H1 (cell line): ENCODE data around the gene ZNF282. TPM values are rescaled to one million over a fixed set of nuclear protein-coding genes. Genes with fewer than 3 reads are reported as not detected.
"Not testable (repeated sequence)": the region's sequence is repeated elsewhere in the genome, so short reads cannot be mapped to it uniquely, and the experiment has no call there.

Source experiments
- CTCF ChIA-PET: fragments of 300-600 bp; sonication (Branson Sonifier 250); formaldehyde crosslinking; loops from one replicate; lab custom pipeline; 2021; ENCODE audit not compliant: partially characterized antibody; lab: Charles Lee
- POLR2A ChIA-PET: fragments of 300-600 bp; sonication (Branson Sonifier 250); formaldehyde crosslinking; loops from one replicate; lab custom pipeline; 2021; ENCODE audit warnings: inconsistent platforms; ENCODE audit not compliant: partially characterized antibody; lab: Charles Lee
- DNase-seq, 2 experiments: peaks; one replicate each; pipeline versions ENCODE4 v3.0.0 to v3.0.0-alpha.2; 2010 to 2022; ENCODE audit warnings: low spot score in 2 of 2, low read depth in 1 of 2, mixed read lengths in 1 of 2
- FAIRE-seq: peaks from 2 replicates; lab custom pipeline; 2011; peaks lifted over from hg19 to GRCh38; lab: Jason Lieb, UNC
- H2AFZ ChIP-seq: 2 replicates; pipeline ENCODE4 v1.8.1; 2012; ENCODE audit warnings: low read length, inconsistent platforms
- H2AK5ac ChIP-seq: 2 replicates; pipeline ENCODE4 v1.6.1; 2013; ENCODE audit warnings: low read depth, low read length
- H2BK120ac ChIP-seq: replicated peaks from 2 replicates; pipeline ENCODE3; 2013; ENCODE audit warnings: low read depth, low read length, inconsistent platforms
- H2BK12ac ChIP-seq: 2 replicates; pipeline ENCODE4 v1.6.1; 2013; ENCODE audit warnings: low read depth, low read length
- H2BK15ac ChIP-seq: 2 replicates; pipeline ENCODE4 v1.6.1; 2013; ENCODE audit warnings: low read length
- H2BK20ac ChIP-seq: 2 replicates; pipeline ENCODE4 v1.6.1; 2013; ENCODE audit warnings: low read length
- H2BK5ac ChIP-seq: 2 replicates; pipeline ENCODE4 v1.6.1; 2013; ENCODE audit warnings: low read depth, low read length
- H3K14ac ChIP-seq: 2 replicates; pipeline ENCODE4 v1.6.1; 2013; ENCODE audit warnings: inconsistent platforms; ENCODE audit not compliant: insufficient read length
- H3K18ac ChIP-seq: 2 replicates; pipeline ENCODE4 v1.6.1; 2013; ENCODE audit warnings: low read length; ENCODE audit errors: extremely low read depth
- H3K23ac ChIP-seq: 2 replicates; pipeline ENCODE4 v1.6.1; 2013; ENCODE audit warnings: inconsistent platforms; ENCODE audit not compliant: insufficient read length
- H3K23me2 ChIP-seq: 2 replicates; pipeline ENCODE4 v1.6.1; 2013; ENCODE audit warnings: low read depth, low read length
- H3K27ac ChIP-seq: 2 replicates; pipeline ENCODE4 v1.6.1; 2011; ENCODE audit warnings: low read depth, low read length, inconsistent platforms
- H3K27me3 ChIP-seq, 4 experiments: replicated peaks in 1 of 4; 1 replicate in 1 of 4; 2 replicates in 3 of 4; pipeline versions ENCODE4 v1.6.1 to v1.8.1; 2011 to 2013; ENCODE audit warnings: low read length in 3 of 4, mild to moderate bottlenecking in 3 of 4, inconsistent platforms in 2 of 4, mixed read lengths in 2 of 4, moderate library complexity in 1 of 4; ENCODE audit not compliant: control insufficient read depth in 3 of 4, insufficient read depth in 3 of 4; ENCODE audit errors: extremely low read depth in 1 of 4
- H3K36me3 ChIP-seq, 4 experiments: 2 replicates each; pipeline versions ENCODE4 v1.6.1 to v1.8.1; 2011 to 2013; ENCODE audit warnings: mild to moderate bottlenecking in 4 of 4, low read length in 3 of 4, moderate library complexity in 2 of 4, control low read depth in 1 of 4, inconsistent platforms in 1 of 4; ENCODE audit not compliant: insufficient read depth in 4 of 4, control insufficient read depth in 2 of 4
- H3K4ac ChIP-seq: replicated peaks from 2 replicates; pipeline ENCODE3; 2013; ENCODE audit warnings: low read length, low read depth, mixed read lengths, inconsistent platforms; ENCODE audit not compliant: insufficient read length
- H3K4me1 ChIP-seq, 4 experiments: replicated peaks in 1 of 4; 1 replicate in 1 of 4; 2 replicates in 3 of 4; pipeline versions ENCODE4 v1.6.1 to v1.8.1; 2011 to 2013; ENCODE audit warnings: low read length in 3 of 4, inconsistent platforms in 2 of 4, mixed read lengths in 1 of 4; ENCODE audit not compliant: insufficient read depth in 4 of 4, control insufficient read depth in 3 of 4
- H3K4me2 ChIP-seq, 2 experiments: 2 replicates each; pipeline versions ENCODE4 v1.6.1 to v1.8.1; 2011 to 2013; ENCODE audit warnings: low read depth in 2 of 2, low read length in 2 of 2, control low read depth in 1 of 2, inconsistent platforms in 1 of 2, mild to moderate bottlenecking in 1 of 2; ENCODE audit not compliant: insufficient read depth in 1 of 2
- H3K4me3 ChIP-seq, 4 experiments: fragments of 200-600, 300-600 bp in 1 of 4; sonication (generic), shearing (Covaris generic), sonication (Bioruptor Twin) in 1 of 4; 2 replicates each; pipeline versions ENCODE4 v1.5.1 to v1.8.1; 2011 to 2016; ENCODE audit warnings: low read length in 4 of 4, low read depth in 3 of 4, control low read depth in 2 of 4, inconsistent platforms in 2 of 4, mild to moderate bottlenecking in 2 of 4, mixed read lengths in 1 of 4, moderate library complexity in 1 of 4; ENCODE audit not compliant: insufficient read depth in 2 of 4; ENCODE audit errors: extremely low read depth in 1 of 4
- H3K56ac ChIP-seq: replicated peaks from 2 replicates; pipeline ENCODE3; 2013; ENCODE audit warnings: low read depth, mild to moderate bottlenecking, mixed read lengths, low read length, inconsistent platforms; ENCODE audit not compliant: insufficient read length
- H3K79me1 ChIP-seq: 2 replicates; pipeline ENCODE4 v1.6.1; 2013; ENCODE audit warnings: low read depth, low read length, control low read depth
- H3K79me2 ChIP-seq, 2 experiments: 2 replicates each; pipeline versions ENCODE4 v1.6.1 to v1.8.1; 2012 to 2013; ENCODE audit warnings: low read length in 2 of 2, mild to moderate bottlenecking in 2 of 2, inconsistent platforms in 1 of 2; ENCODE audit not compliant: insufficient read depth in 2 of 2, control insufficient read depth in 1 of 2
- H3K9ac ChIP-seq, 4 experiments: replicated peaks in 1 of 4; 1 replicate in 1 of 4; 2 replicates in 3 of 4; pipeline versions ENCODE4 v1.6.1 to v1.8.1; 2011 to 2013; ENCODE audit warnings: low read depth in 3 of 4, low read length in 3 of 4, control low read depth in 2 of 4, mild to moderate bottlenecking in 2 of 4, moderate library complexity in 2 of 4, inconsistent platforms in 1 of 4; ENCODE audit errors: extremely low read depth in 1 of 4
- H3K9me3 ChIP-seq, 2 experiments: 2 replicates each; pipeline versions ENCODE4 v1.6.1 to v1.8.1; 2012 to 2013; ENCODE audit warnings: mild to moderate bottlenecking in 2 of 2, moderate library complexity in 2 of 2, control low read depth in 1 of 2, inconsistent platforms in 1 of 2, low read depth in 1 of 2, low read length in 1 of 2, mixed read lengths in 1 of 2; ENCODE audit not compliant: insufficient read depth in 2 of 2
- H4K20me1 ChIP-seq, 2 experiments: replicated peaks in 1 of 2; 2 replicates each; pipeline versions ENCODE3 to v1.8.1; 2011 to 2013; ENCODE audit warnings: inconsistent platforms in 2 of 2, low read length in 2 of 2, mild to moderate bottlenecking in 1 of 2; ENCODE audit not compliant: insufficient read depth in 2 of 2, control insufficient read depth in 1 of 2
- H4K5ac ChIP-seq: 2 replicates; pipeline ENCODE4 v1.6.1; 2013; ENCODE audit warnings: low read length, low read depth, mixed read lengths, inconsistent platforms; ENCODE audit not compliant: insufficient read length
- H4K8ac ChIP-seq: 2 replicates; pipeline ENCODE4 v1.8.0; 2013; ENCODE audit warnings: mild to moderate bottlenecking, moderate library complexity, low read length, inconsistent platforms; ENCODE audit not compliant: insufficient read depth; ENCODE audit errors: extremely low read depth
- H4K91ac ChIP-seq: replicated peaks from 2 replicates; pipeline ENCODE3; 2013; ENCODE audit warnings: low read length, mixed read lengths, inconsistent platforms; ENCODE audit not compliant: insufficient read length
- WGBS, 2 experiments: shearing (Covaris generic) in 1 of 2; methylation state at CpG; one replicate each; pipeline versions ENCODE4 v1.1.6 to v1.1.7; 2013 to 2015; ENCODE audit warnings: low lambda C conversion rate in 2 of 2, mixed read lengths in 2 of 2, inconsistent platforms in 1 of 2, low coverage in 1 of 2, missing lambda C conversion rate in 1 of 2; ENCODE audit not compliant: insufficient replicate concordance in 2 of 2, insufficient coverage in 1 of 2, insufficient read length in 1 of 2; ENCODE audit errors: extremely low coverage in 1 of 2, missing lambda C conversion rate in 1 of 2; 5-methylcytosine and 5-hydroxymethylcytosine counted together
- polyA plus RNA-seq, 7 experiments: library from polyadenylated mRNA; depleted of rRNA in 3 of 7; stranded (reverse) in 5 of 7; unstranded in 2 of 7; fragments of >200 nt in 5 of 7; fragments of 200-250 nt in 2 of 7; gene quantifications; 1 replicate in 5 of 7; 2 replicates in 1 of 7; 4 replicates in 1 of 7; pipeline versions ENCODE4 v1.2.1 to v1.2.3, GENCODE V29; 2011 to 2013; ENCODE audit warnings: missing spikeins in 2 of 7, mixed read lengths in 2 of 7
- total RNA-seq: library from RNA; stranded (reverse); fragmentation: NEBNext Ultra II Directional; extraction: Animal tissue kit (Norgen Biotek cat#: 25700); gene quantifications from 2 replicates; pipeline ENCODE4 v1.2.1, GENCODE V29; 2021

Gene ZNF282
- total and polyA plus RNA-seq, 2 of the 8 experiments (the other 6 are each of a cell fraction or from before 2014, with no cell fraction given): 16.9 to 36.3 TPM

DNA sequence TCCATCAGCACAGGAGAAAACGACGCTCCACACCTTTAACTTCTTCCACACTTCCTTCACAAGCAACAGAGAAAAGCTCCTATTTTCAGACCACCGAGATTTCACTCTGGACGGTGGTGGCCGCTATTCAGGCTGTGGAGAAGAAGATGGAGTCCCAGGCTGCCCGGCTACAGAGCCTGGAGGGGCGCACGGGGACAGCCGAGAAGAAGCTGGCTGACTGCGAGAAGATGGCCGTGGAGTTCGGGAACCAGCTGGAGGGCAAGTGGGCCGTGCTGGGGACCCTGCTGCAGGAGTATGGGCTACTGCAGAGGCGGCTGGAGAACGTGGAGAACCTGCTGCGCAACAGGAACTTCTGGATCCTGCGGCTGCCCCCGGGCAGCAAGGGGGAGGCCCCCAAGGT is 54.8 kb downstream of the ZNF282 start:
- not testable (repeated sequence) for FAIRE-seq, H2BK20ac ChIP-seq, H3K18ac ChIP-seq, H4K5ac ChIP-seq, H3K9ac ChIP-seq, H2BK120ac ChIP-seq, H3K4ac ChIP-seq, H3K79me1 ChIP-seq, H4K20me1 ChIP-seq, H3K4me1 ChIP-seq, H2BK12ac ChIP-seq, H3K4me3 ChIP-seq, H2AFZ ChIP-seq, DNase-seq, H2AK5ac ChIP-seq, H3K27ac ChIP-seq, H3K14ac ChIP-seq, H4K8ac ChIP-seq, H2BK15ac ChIP-seq, H3K23ac ChIP-seq, H3K27me3 ChIP-seq, H4K91ac ChIP-seq, H3K56ac ChIP-seq, H3K23me2 ChIP-seq, H3K9me3 ChIP-seq, H3K4me2 ChIP-seq, H2BK5ac ChIP-seq
- 97% methylated on average over 18 of the region's 18 CpGs; no CpG with 5 or more reads in 1 of the 2 experiments for WGBS, 2 experiments
- ChIA-PET POLR2A (interaction anchor here (2.8 kb wide), 1 partner anchor 11 kb away, joined by 8 read pairs; the partner anchor contains the start of gene ZNF783), CTCF (interaction anchor here (0.6 to 1.4 kb wide), 4 partner anchors 11 to 187 kb away, joined by 3 to 8 read pairs (median 4); partner anchors contain the start of gene ZNF783)
- Histone ChIP-seq H3K36me3 (peaks cover 13 to 47% (median 35%) of the 10 kb centered on the region in 4 experiments), H3K79me2 (peaks cover 0 to 38% of the 10 kb centered on the region in 2 experiments; a peak in 2 of 4 replicates)

DNA sequence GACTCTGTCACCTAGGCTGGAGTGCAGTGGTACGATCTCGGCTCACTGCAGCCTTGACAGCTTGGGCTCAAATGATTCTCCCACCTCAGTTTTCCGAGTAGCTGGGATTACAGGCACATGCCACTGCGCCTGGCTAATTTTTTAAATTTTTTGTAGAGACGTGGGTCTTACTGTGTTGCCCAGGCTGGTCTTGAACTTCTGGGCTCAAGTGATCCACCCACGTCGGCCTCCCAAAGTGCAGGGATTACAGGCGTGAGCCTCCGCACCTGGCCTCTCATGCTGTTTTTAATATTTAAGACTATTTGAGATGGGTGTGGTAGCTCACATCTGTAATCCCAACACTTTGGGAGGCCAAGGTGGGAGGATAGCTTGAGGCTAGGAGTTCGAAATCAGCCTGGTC is 56.2 kb downstream of the ZNF282 start:
- not testable (repeated sequence) for H3K4ac ChIP-seq, H3K4me2 ChIP-seq, H3K56ac ChIP-seq, H4K91ac ChIP-seq, H3K23ac ChIP-seq, H3K27me3 ChIP-seq, H4K8ac ChIP-seq, H3K4me3 ChIP-seq, FAIRE-seq, H3K27ac ChIP-seq, H2AK5ac ChIP-seq, H2BK120ac ChIP-seq, H2BK12ac ChIP-seq, H3K79me1 ChIP-seq, H2AFZ ChIP-seq, H3K9ac ChIP-seq, H3K4me1 ChIP-seq, H4K5ac ChIP-seq, H4K20me1 ChIP-seq, H3K14ac ChIP-seq, H2BK20ac ChIP-seq, H2BK5ac ChIP-seq, H3K18ac ChIP-seq, DNase-seq, H3K23me2 ChIP-seq, H2BK15ac ChIP-seq, H3K9me3 ChIP-seq
- Histone ChIP-seq H3K36me3 (peaks cover 13 to 56% (median 39%) of the 10 kb centered on the region in 4 experiments), H3K79me2 (peaks cover 0 to 25% of the 10 kb centered on the region in 2 experiments; a peak in 2 of 4 replicates)
- WGBS, 2 experiments: 90% methylated on average over 10 of the region's 10 CpGs; no CpG with 5 or more reads in 1 of the 2 experiments
- POLR2A ChIA-PET: interaction anchor here (2.8 to 3.2 kb wide), 2 partner anchors 10 kb away, joined by 8 read pairs; partner anchors contain the start of gene ZNF783
- CTCF ChIA-PET: interaction anchor here (1.3 to 2.9 kb wide), 3 partner anchors 10 to 155 kb away, joined by 4 to 13 read pairs (median 10); partner anchors contain the start of genes ZNF282 and ZNF783
